HG02678 (cell line): ENCODE results near the gene SOD3.

Experiments
- ATAC-seq: cut with Tn5 transposase; IDR thresholded peaks from one replicate; pipeline ENCODE4 v1.9.1; 2021; ENCODE audit warnings: mild to moderate bottlenecking, moderate library complexity; ENCODE audit not compliant: unreplicated experiment

SOD3 gene

GRCh38 chr4:24774452-24774851, 20.9 kb upstream of the SOD3 start:
- no peak for ATAC-seq

- ATAC-seq, result no peak
Measured at GRCh38 chr4:24775032-24775605, 20.3 kb upstream of the SOD3 start.

GRCh38 chr4:24775750-24776149, 19.6 kb upstream of the SOD3 start:
- no peak for ATAC-seq

- ATAC-seq, result no peak
Measured at GRCh38 chr4:24777536-24778463, 17.6 kb upstream of the SOD3 start.

DNA sequence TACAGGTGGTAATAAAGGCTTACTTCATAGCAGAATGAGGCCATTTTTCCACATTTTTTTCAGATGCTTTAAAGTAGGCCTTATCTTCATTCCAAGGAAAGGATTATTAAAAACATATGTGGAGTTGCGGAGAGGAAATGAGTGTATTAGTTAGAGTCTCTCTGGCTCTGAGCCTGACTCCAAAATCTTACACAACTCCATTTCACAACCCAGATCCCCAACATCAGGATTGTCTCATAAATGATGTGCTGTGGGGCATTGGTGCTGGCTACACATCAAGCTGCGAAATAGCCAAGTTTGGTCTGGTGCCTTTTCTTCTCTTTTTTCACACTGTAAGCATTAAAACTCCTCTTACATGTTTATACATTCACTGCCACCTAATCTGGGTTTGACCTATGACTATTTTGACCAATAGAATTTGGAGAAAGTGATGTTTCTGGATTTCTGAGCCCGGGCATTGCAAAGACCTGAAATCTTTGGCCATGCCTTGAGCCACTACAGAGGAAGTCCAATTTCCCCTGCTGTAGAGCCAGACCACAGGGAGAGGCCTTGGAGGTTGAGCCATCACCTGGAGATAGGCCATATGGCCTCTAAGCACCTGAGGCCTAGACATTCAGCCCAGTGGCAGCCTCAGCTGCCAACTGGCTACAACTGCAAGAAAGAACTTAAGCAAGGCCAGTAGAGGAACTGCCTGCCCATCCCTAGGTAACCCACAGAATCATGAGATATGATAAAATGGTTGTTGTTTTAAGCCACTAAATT, 16.7 kb upstream of the SOD3 start:
- ATAC-seq, result no peak

- no peak for ATAC-seq
Measured at GRCh38 chr4:24780936-24781495, 14.4 kb upstream of the SOD3 start.

DNA sequence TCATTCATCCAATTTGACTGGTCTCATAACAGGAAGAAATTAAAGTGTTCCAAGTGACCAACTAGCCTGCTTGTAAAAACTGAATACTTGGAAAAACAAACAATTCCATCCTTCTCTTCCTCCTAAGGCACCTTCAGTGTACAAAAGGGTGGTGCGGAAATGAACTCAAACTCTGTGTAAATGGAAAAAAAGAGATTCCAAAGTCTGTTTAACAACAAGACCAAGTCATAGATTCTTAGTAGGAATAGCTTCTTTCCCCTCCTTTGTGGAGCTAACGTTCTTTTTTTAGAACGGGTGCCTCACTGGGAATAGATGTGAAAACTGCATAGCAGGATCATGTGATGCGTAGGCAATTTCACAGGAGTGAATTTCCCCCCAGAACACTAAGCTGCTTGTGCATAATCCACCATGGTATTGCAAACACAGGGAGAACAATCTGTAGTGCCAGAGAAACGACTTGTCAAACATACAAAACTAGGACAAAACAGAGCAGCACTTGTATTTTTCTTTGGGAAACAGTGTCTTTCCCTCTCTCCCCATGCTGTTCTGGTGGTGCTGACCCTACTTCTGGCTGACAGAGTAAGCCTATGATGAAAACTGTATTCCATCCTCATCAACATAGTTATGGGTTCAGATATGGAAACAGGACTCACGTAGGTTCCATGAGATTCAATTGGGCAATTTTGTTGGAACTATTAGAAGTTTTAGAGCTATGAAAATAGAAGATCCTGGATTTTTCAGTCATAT, 13.2 kb upstream of the SOD3 start:
- no peak for ATAC-seq

DNA sequence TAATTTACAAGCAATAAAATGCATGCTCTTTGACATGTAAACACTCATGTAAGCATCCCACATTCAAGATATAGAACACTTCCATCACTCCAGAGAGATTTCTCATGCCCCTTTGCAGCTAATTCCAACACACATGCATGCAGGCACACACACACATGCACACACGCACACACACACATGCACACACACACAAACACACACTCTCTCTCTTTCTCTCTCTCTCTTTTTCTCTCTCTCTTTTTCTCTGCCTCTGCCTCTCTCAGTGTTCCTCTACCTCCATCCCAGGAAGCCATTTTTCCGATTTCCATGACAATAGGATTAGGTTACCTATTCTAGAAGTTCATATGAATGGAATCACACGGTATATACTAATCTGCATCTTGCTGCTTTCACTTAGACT, 11.9 kb upstream of the SOD3 start:
- ATAC-seq, result no peak

GRCh38 chr4:24791043-24791442, 4.3 kb upstream of the SOD3 start:
- ATAC-seq, result no peak

GRCh38 chr4:24792552-24792951, 2.8 kb upstream of the SOD3 start:
- no peak for ATAC-seq

GRCh38 chr4:24793219-24794005, 2.0 kb upstream of the SOD3 start:
- no peak for ATAC-seq

- ATAC-seq, result no peak
Measured at GRCh38 chr4:24794051-24794450, 1.3 kb upstream of the SOD3 start.

DNA sequence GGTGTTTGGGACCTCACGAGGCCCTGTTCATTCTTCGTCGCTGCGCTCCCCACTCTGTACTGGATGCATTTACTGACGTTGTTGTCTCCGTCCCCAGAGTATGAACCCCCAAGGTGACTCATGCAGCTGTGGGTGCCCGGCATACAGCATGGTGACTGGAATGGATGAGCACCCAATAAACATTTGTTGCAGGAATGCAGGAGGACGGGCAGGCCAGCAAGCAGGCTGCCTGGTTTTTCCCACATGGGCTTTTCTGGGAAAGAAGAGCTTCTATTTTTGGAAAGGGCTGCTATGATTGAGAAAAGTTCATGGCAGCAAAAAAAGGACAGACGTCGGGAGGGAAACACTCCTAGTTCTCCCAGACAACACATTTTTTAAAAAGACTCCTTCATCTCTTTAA, 893 bp upstream of the SOD3 start:
- ATAC-seq, result no peak

GRCh38 chr4:24795666-24796381, 451 bp downstream of the SOD3 start:
- ATAC-seq, result no peak

DNA sequence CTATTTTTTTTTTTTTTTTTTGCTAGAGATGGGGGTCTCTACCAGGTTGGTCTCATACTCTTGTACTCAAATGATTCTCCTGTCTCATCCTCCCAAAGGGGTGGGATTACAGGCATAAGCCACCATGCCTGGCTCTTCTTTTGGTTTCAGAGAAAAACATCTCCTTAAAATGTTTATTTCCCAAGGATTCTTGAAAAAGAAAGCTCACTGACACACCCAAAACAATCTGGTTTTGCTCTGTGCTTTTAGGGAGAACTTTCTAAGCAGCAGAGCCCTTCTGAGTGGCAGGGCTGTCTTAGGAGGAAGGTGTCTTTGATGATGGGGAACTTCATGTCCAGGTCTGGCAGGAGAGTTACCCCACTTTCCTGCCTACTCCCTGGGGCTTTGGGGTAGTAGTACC, 1.2 kb downstream of the SOD3 start:
- ATAC-seq, result no peak

GRCh38 chr4:24798036-24798610, 2.8 kb downstream of the SOD3 start:
- ATAC-seq, result no peak

DNA sequence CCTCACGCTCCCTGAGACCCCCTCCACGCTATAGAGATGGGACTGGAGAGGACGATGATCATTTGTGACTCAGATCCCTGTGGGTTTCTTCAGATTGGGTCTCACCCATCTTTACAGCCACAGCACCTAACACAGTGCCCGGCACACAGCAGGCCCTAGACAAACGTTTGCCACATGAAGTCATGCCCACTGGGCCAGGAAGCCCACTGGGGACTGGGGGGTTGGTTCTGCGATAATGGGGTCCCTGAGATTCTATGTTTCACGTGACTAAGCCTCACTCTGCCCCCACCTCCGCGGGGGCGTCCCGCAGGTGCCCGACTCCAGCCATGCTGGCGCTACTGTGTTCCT, 3.8 kb downstream of the SOD3 start:
- no peak for ATAC-seq

DNA sequence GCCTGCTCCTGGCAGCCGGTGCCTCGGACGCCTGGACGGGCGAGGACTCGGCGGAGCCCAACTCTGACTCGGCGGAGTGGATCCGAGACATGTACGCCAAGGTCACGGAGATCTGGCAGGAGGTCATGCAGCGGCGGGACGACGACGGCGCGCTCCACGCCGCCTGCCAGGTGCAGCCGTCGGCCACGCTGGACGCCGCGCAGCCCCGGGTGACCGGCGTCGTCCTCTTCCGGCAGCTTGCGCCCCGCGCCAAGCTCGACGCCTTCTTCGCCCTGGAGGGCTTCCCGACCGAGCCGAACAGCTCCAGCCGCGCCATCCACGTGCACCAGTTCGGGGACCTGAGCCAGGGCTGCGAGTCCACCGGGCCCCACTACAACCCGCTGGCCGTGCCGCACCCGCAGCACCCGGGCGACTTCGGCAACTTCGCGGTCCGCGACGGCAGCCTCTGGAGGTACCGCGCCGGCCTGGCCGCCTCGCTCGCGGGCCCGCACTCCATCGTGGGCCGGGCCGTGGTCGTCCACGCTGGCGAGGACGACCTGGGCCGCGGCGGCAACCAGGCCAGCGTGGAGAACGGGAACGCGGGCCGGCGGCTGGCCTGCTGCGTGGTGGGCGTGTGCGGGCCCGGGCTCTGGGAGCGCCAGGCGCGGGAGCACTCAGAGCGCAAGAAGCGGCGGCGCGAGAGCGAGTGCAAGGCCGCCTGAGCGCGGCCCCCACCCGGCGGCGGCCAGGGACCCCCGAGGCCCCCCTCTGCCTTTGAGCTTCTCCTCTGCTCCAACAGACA, 4.4 kb downstream of the SOD3 start:
- no peak for ATAC-seq
